SK-N-MC (cell line): ENCODE data around the gene PPAN.

ENCODE experiments used
- DNase-seq: peaks from one replicate; pipeline ENCODE4 v3.0.0-alpha.2; 2011; ENCODE audit warnings: low read depth, low spot score
- H3K27ac ChIP-seq: fragments of 200-600 bp; sonication (generic); 2 replicates; pipeline ENCODE4 v1.5.1; 2016; ENCODE audit warnings: mixed run types
- H3K36me3 ChIP-seq: fragments of 200-600 bp; sonication (generic); 2 replicates; pipeline ENCODE4 v1.6.1; 2017; ENCODE audit warnings: antibody characterized with exemption, low read length, mixed read lengths; ENCODE audit not compliant: insufficient read depth
- H3K4me3 ChIP-seq: fragments of 200-600 bp; sonication (generic); 2 replicates; pipeline ENCODE4 v1.5.1; 2016
- H3K9ac ChIP-seq: fragments of 200-600 bp; sonication (generic); 2 replicates; pipeline ENCODE4 v1.8.0; 2017; ENCODE audit warnings: mixed run types, mixed read lengths; ENCODE audit not compliant: insufficient read length
- H3K9me3 ChIP-seq: fragments of 200-600 bp; sonication (generic); 2 replicates; pipeline ENCODE4 v1.6.1; 2017; ENCODE audit warnings: low read depth, mild to moderate bottlenecking, antibody characterized with exemption, low read length, moderate library complexity, mixed read lengths
- EZH2 ChIP-seq: fragments of 200-600 bp; sonication (generic); IDR thresholded peaks from one replicate; pipeline ENCODE4 v1.6.1; 2017; ENCODE audit warnings: antibody characterized with exemption
- FOXP2 ChIP-seq: optimal IDR thresholded peaks from 2 replicates; pipeline ENCODE3; 2011; ENCODE audit warnings: mild to moderate bottlenecking, moderate library complexity; ENCODE audit not compliant: insufficient read depth; ENCODE audit errors: extremely low read length, control extremely low read depth
- POLR2AphosphoS5 ChIP-seq: IDR thresholded peaks from 2 replicates; pipeline ENCODE4 v1.6.1; 2012; ENCODE audit warnings: mild to moderate bottlenecking, low read depth, low read length, borderline replicate concordance

Gene PPAN

GRCh38 chr19:10146142-10146541 lies 40.0 kb downstream of the PPAN start:
- H3K9me3 ChIP-seq = no peaks in the 10 kb centered on the region
- no peak for TF ChIP-seq EZH2
- no peak for TF ChIP-seq FOXP2
- no peak overlapping the region for H3K4me3 ChIP-seq
- no peak overlapping the region for H3K9ac ChIP-seq
- H3K36me3 ChIP-seq = peaks cover 94% of the 10 kb centered on the region
- DNase-seq = no peak
- H3K27ac ChIP-seq = no peak overlapping the region

GRCh38 chr19:10149427-10149826 lies 43.3 kb downstream of the PPAN start:
- Histone ChIP-seq H3K9me3 (no peaks in the 10 kb centered on the region), H3K9ac (no peak overlapping the region), H3K4me3 (no peak overlapping the region), H3K36me3 (peaks cover 90% of the 10 kb centered on the region), H3K27ac (no peak overlapping the region)
- TF ChIP-seq EZH2 (no peak), FOXP2 (no peak), POLR2AphosphoS5 (no peak)
- no peak for DNase-seq

GRCh38 chr19:10151521-10151920 lies 45.4 kb downstream of the PPAN start:
- DNase-seq = no peak
- Histone ChIP-seq H3K36me3 (peaks cover 89% of the 10 kb centered on the region), H3K9me3 (no peaks in the 10 kb centered on the region), H3K4me3 (no peak overlapping the region), H3K27ac (no peak overlapping the region), H3K9ac (no peak overlapping the region)
- TF ChIP-seq EZH2 = no peak
- TF ChIP-seq POLR2AphosphoS5 = no peak
- TF ChIP-seq FOXP2 = no peak

GRCh38 chr19:10152100-10152499 lies 45.9 kb downstream of the PPAN start:
- Histone ChIP-seq H3K36me3 (peaks cover 90% of the 10 kb centered on the region), H3K9ac (no peak overlapping the region), H3K27ac (no peak overlapping the region), H3K4me3 (no peak overlapping the region), H3K9me3 (no peaks in the 10 kb centered on the region)
- DNase-seq = no peak
- TF ChIP-seq EZH2 = no peak
- no peak for TF ChIP-seq FOXP2
- no peak for TF ChIP-seq POLR2AphosphoS5

GRCh38 chr19:10155839-10156238 lies 49.7 kb downstream of the PPAN start:
- no peak for DNase-seq
- no peak for TF ChIP-seq EZH2
- no peak for TF ChIP-seq FOXP2
- TF ChIP-seq POLR2AphosphoS5 = no peak
- Histone ChIP-seq H3K9ac (no peak overlapping the region), H3K27ac (no peak overlapping the region), H3K4me3 (no peak overlapping the region), H3K36me3 (peaks cover 95% of the 10 kb centered on the region), H3K9me3 (no peaks in the 10 kb centered on the region)

- peaks cover 94% of the 10 kb centered on the region for H3K36me3 ChIP-seq
- no peak for DNase-seq
- H3K9me3 ChIP-seq = no peaks in the 10 kb centered on the region
- no peak overlapping the region for H3K9ac ChIP-seq
- no peak overlapping the region for H3K4me3 ChIP-seq
- TF ChIP-seq FOXP2 (no peak), POLR2AphosphoS5 (no peak), EZH2 (no peak)
- no peak overlapping the region for H3K27ac ChIP-seq
These were observed 51.9 kb downstream of the PPAN start for GRCh38 chr19:10158071-10158470.

GRCh38 chr19:10158485-10158884 lies 52.3 kb downstream of the PPAN start:
- no peak overlapping the region for H3K4me3 ChIP-seq
- TF ChIP-seq FOXP2 (no peak), POLR2AphosphoS5 (no peak), EZH2 (no peak)
- no peak overlapping the region for H3K9ac ChIP-seq
- H3K27ac ChIP-seq = no peak overlapping the region
- no peak for DNase-seq
- no peaks in the 10 kb centered on the region for H3K9me3 ChIP-seq
- peaks cover 97% of the 10 kb centered on the region for H3K36me3 ChIP-seq

- Histone ChIP-seq H3K27ac (no peak overlapping the region), H3K9ac (no peak overlapping the region), H3K36me3 (peaks cover 94% of the 10 kb centered on the region), H3K9me3 (no peaks in the 10 kb centered on the region), H3K4me3 (no peak overlapping the region)
- DNase-seq = no peak
- TF ChIP-seq FOXP2 (no peak), EZH2 (no peak), POLR2AphosphoS5 (no peak)
These were observed 53.4 kb downstream of the PPAN start for GRCh38 chr19:10159610-10160009.
